GM12878 (cell line): ENCODE measurements around the gene IL1RL1. TPM values are rescaled to one million over a fixed set of nuclear protein-coding genes. Genes with fewer than 3 reads are reported as not detected.

ENCODE experiments used
- ATAC-seq: fragments of 200-7000 bp; cut with Tn5 transposase; 3 replicates; pipeline ENCODE4 v1.9.1; 2020; ENCODE audit warnings: mild to moderate bottlenecking, moderate library complexity
- BruUV-seq: library from RNA; stranded (reverse); fragments of 400-500 nt; replicated peaks from 2 replicates; lab custom pipeline; 2021; lab: Mats Ljungman, UMichigan
- CTCF ChIA-PET: fragments of 300-600 bp; sonication (Branson Sonifier 250); formaldehyde crosslinking; extraction: SDS; loops from one replicate; lab custom pipeline; 2021; ENCODE audit warnings: inconsistent platforms; lab: Yijun Ruan, JAX
- POLR2A ChIA-PET: fragments of 350-600 bp; formaldehyde crosslinking; extraction: SDS; loops from one replicate; lab custom pipeline; 2021; ENCODE audit warnings: inconsistent platforms; lab: Charles Lee
- RAD21 ChIA-PET: fragments of 300-600 bp; sonication (Branson Sonifier 250); formaldehyde crosslinking; loops from one replicate; lab custom pipeline; 2023; ENCODE audit warnings: antibody characterized with exemption; ENCODE audit not compliant: unreplicated experiment; lab: Charles Lee
- SMC1A ChIA-PET: fragments of 300-600 bp; sonication (Branson Sonifier 250); formaldehyde crosslinking; loops from one replicate; lab custom pipeline; 2023; ENCODE audit not compliant: unreplicated experiment, uncharacterized antibody; lab: Charles Lee
- DNase-seq: peaks from one replicate; pipeline ENCODE4 v3.0.0-alpha.2; 2011; ENCODE audit warnings: low read depth, low spot score
- FAIRE-seq: peaks from 3 replicates; lab custom pipeline; 2011; peaks lifted over from hg19 to GRCh38; lab: Jason Lieb, UNC
- H2AFZ ChIP-seq: 2 replicates; pipeline ENCODE4 v1.6.0; 2011; ENCODE audit warnings: low read depth, low read length, control low read depth; ENCODE audit not compliant: control insufficient read depth
- H3K27ac ChIP-seq: 2 replicates; pipeline ENCODE4 v1.5.1; 2011; ENCODE audit warnings: control low read depth; ENCODE audit not compliant: control insufficient read depth, insufficient read depth
- H3K27me3 ChIP-seq, 2 experiments: replicated peaks in 1 of 2; 2 replicates each; pipeline versions ENCODE4 v1.6.0 to v1.6.1; 2011; ENCODE audit warnings: low read length in 1 of 2; ENCODE audit not compliant: control insufficient read depth in 2 of 2, insufficient read depth in 2 of 2
- H3K36me3 ChIP-seq, 2 experiments: 2 replicates each; pipeline ENCODE4 v1.5.1; 2011; ENCODE audit warnings: low read length in 1 of 2; ENCODE audit not compliant: control insufficient read depth in 2 of 2, insufficient read depth in 2 of 2
- H3K4me1 ChIP-seq: 2 replicates; pipeline ENCODE4 v1.6.1; 2011; ENCODE audit warnings: mild to moderate bottlenecking, low read length, moderate library complexity, mixed read lengths; ENCODE audit not compliant: control insufficient read depth, insufficient read depth
- H3K4me2 ChIP-seq: 2 replicates; pipeline ENCODE4 v1.6.0; 2011; ENCODE audit warnings: control low read depth; ENCODE audit not compliant: control insufficient read depth, insufficient read depth
- H3K4me3 ChIP-seq: fragments of 200-600 bp; sonication (generic); 2 replicates; pipeline ENCODE4 v1.5.1; 2016
- H3K79me2 ChIP-seq: 2 replicates; pipeline ENCODE4 v1.6.0; 2011; ENCODE audit warnings: low read length; ENCODE audit not compliant: control insufficient read depth, insufficient read depth
- H3K9ac ChIP-seq: 2 replicates; pipeline ENCODE4 v1.8.0; 2011; ENCODE audit warnings: low read length, control low read depth, mixed read lengths; ENCODE audit not compliant: control insufficient read depth, insufficient read depth
- H3K9me3 ChIP-seq: replicated peaks from 3 replicates; pipeline ENCODE4 v1.5.1; 2011; ENCODE audit warnings: mild to moderate bottlenecking, low read length; ENCODE audit not compliant: control insufficient read depth, insufficient read depth
- H4K20me1 ChIP-seq: 2 replicates; pipeline ENCODE4 v1.6.0; 2011; ENCODE audit not compliant: control insufficient read depth, insufficient read depth
- ASH2L ChIP-seq: fragments of 300-600, 200-600 bp; sonication (generic); IDR thresholded peaks from 2 replicates; pipeline ENCODE4 v1.6.1; 2017; ENCODE audit warnings: low read depth, mild to moderate bottlenecking, borderline replicate concordance
- BACH1 ChIP-seq: fragments of 450-650 bp; IDR thresholded peaks from 2 replicates; pipeline ENCODE4 v1.6.1; 2017; ENCODE audit warnings: mild to moderate bottlenecking, borderline replicate concordance
- BHLHE40 ChIP-seq, 2 experiments: fragments of 450-650 bp in 1 of 2; IDR thresholded peaks; 2 replicates each; pipeline ENCODE4 v1.6.1; 2011 to 2017; ENCODE audit warnings: low read depth in 2 of 2, borderline replicate concordance in 1 of 2, improper control_type of control experiment in 1 of 2, low read length in 1 of 2, mild to moderate bottlenecking in 1 of 2
- BRCA1 ChIP-seq: IDR thresholded peaks from 2 replicates; pipeline ENCODE4 v1.6.1; 2011; ENCODE audit warnings: low read depth, low read length, improper control_type of control experiment
- CBX5 ChIP-seq: sonication (generic); IDR thresholded peaks from 2 replicates; pipeline ENCODE4 v1.6.1; 2016; ENCODE audit warnings: low read depth, moderate library complexity, mild to moderate bottlenecking, inconsistent platforms
- FOXK2 ChIP-seq: fragments of 450-650 bp; IDR thresholded peaks from 2 replicates; pipeline ENCODE4 v1.6.1; 2017; ENCODE audit warnings: mild to moderate bottlenecking, moderate library complexity
- GABPA ChIP-seq: IDR thresholded peaks from 2 replicates; pipeline ENCODE4 v1.6.1; 2014; ENCODE audit warnings: antibody characterized with exemption, low read depth, mild to moderate bottlenecking, inconsistent platforms
- JUND ChIP-seq: IDR thresholded peaks from 2 replicates; pipeline ENCODE4 v1.6.1; 2012; ENCODE audit warnings: low read depth, mild to moderate bottlenecking, low read length, improper control_type of control experiment, moderate library complexity
- MEF2A ChIP-seq: IDR thresholded peaks from 2 replicates; pipeline ENCODE4 v1.6.1; 2011; ENCODE audit warnings: low read depth, mild to moderate bottlenecking, low read length, moderate library complexity; ENCODE audit not compliant: insufficient read depth
- NFIC ChIP-seq: IDR thresholded peaks from 2 replicates; pipeline ENCODE4 v1.6.1; 2012; ENCODE audit warnings: low read depth, mild to moderate bottlenecking, inconsistent platforms, low read length, moderate library complexity
- RAD21 ChIP-seq: IDR thresholded peaks from 2 replicates; pipeline ENCODE4 v1.6.1; 2011; ENCODE audit warnings: mild to moderate bottlenecking, low read depth, low read length, moderate library complexity; ENCODE audit not compliant: insufficient read depth
- RUNX3 ChIP-seq: IDR thresholded peaks from 2 replicates; pipeline ENCODE4 v1.6.1; 2012; ENCODE audit warnings: low read length, inconsistent platforms
- WRNIP1 ChIP-seq: IDR thresholded peaks from 2 replicates; pipeline ENCODE4 v1.6.1; 2011; ENCODE audit warnings: low read depth, low read length, improper control_type of control experiment, borderline replicate concordance
- YY1 ChIP-seq: IDR thresholded peaks from 2 replicates; pipeline ENCODE4 v1.6.1; 2011; ENCODE audit warnings: low read depth, mild to moderate bottlenecking, low read length
- ZZZ3 ChIP-seq: IDR thresholded peaks from 2 replicates; pipeline ENCODE4 v1.6.1; 2011; ENCODE audit warnings: low read depth; ENCODE audit not compliant: control insufficient read depth, insufficient read length
- WGBS: methylation state at CpG from one replicate; pipeline ENCODE4 v1.1.6; 2016; ENCODE audit warnings: low lambda C conversion rate; ENCODE audit not compliant: insufficient replicate concordance, insufficient coverage; ENCODE audit errors: missing lambda C conversion rate; 5-methylcytosine and 5-hydroxymethylcytosine counted together
- in situ Hi-C: fragments of 300-500 bp; cut with MboI; formaldehyde crosslinking; loops from 9 replicates; pipeline ENCODE4 v1.14.3; 2018; ENCODE audit warnings: mixed read lengths
- intact Hi-C: fragments of 100-400 bp; cut with micrococcal nuclease; formaldehyde crosslinking; loops from one replicate; pipeline ENCODE4 v1.14.2; 2022; ENCODE audit not compliant: unreplicated experiment
- polyA plus RNA-seq, 11 experiments: library from polyadenylated mRNA; depleted of rRNA in 4 of 11; unstranded in 6 of 11; stranded (reverse) in 5 of 11; fragments of >200 nt; fragmentation: Nextera tagmentation in 4 of 11; fragmentation: Illumina TruSeq in 1 of 11; extraction: Ambion mirVana in 4 of 11; extraction: Trizol in 1 of 11; gene quantifications; 1 replicate in 1 of 11; 2 replicates in 10 of 11; pipeline versions ENCODE4 v1.2.1 to v1.2.3, GENCODE V29; 2011 to 2016; ENCODE audit warnings: inconsistent platforms in 2 of 11, missing spikeins in 2 of 11, low read depth in 1 of 11
- total RNA-seq, 4 experiments: library from RNA; depleted of rRNA in 3 of 4; stranded (reverse); fragments of >200 nt in 3 of 4; fragmentation: Illumina TruSeq in 1 of 4; extraction: Trizol in 1 of 4; gene quantifications; 2 replicates each; pipeline versions ENCODE4 v1.2.1 to v1.2.3, GENCODE V29; 2013 to 2021
- TF ChIP-seq, protein P1 (sequence below): fragments of 450-650 bp; formaldehyde crosslinking; IDR thresholded peaks from 2 replicates; pipeline ENCODE4 v1.5.0; 2022; ENCODE audit warnings: mild to moderate bottlenecking, missing genetic modification characterization
- TF ChIP-seq, protein P2 (sequence below): IDR thresholded peaks from 2 replicates; pipeline ENCODE4 v1.6.1; 2012; ENCODE audit warnings: low read length, inconsistent platforms
- TF ChIP-seq, protein P3 (sequence below): IDR thresholded peaks from 2 replicates; pipeline ENCODE4 v1.6.1; 2011; ENCODE audit warnings: borderline replicate concordance, low read depth, mild to moderate bottlenecking, moderate library complexity, low read length; ENCODE audit not compliant: insufficient read depth, poor library complexity, severe bottlenecking

Gene IL1RL1
- total and polyA plus RNA-seq, 10 of the 15 experiments (the other 5 are each of a cell fraction or from before 2014, with no cell fraction given), result 0.08 to 0.18 TPM; not detected in 8

DNA sequence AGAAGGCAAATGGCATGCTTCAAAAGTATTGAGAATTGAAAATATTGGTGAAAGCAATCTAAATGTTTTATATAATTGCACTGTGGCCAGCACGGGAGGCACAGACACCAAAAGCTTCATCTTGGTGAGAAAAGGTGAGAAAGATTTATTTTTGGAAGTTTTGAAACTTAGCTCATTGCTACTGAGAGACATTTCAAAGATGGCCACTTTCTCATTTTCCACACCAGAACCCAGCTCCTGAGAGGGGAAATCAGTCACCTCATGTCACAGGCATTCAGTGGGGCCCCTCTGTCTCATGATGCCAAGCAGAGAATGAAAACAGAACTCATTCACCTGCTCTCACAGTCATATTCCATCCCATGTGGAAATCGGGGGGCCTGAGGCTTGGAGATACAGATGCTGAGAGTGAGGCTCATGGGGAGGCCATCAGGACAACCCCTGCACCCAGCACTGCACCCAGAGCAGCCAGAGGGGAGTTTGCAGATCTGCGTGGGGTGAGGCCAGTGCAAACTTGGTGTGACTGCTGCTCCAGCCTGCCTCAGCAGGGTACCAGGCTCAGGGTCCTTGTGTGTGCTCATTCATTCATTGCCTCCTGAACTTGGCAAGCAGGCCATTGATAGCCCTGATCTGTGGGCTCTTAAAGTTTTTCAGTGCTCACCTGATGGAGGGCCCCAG lies 75.6 kb downstream of the IL1RL1 start:
- FAIRE-seq (no peak), DNase-seq (peak; percentile 30)
- TF ChIP-seq GABPA (no peak), NFIC (no peak), YY1 (peak; percentile 86), JUND (no peak), ASH2L (no peak), MEF2A (peak; percentile 87), RUNX3 (peak; percentile 59), WRNIP1 (no peak), RAD21 (peak; percentile 20; the same call in 1 of the 2 replicates), BRCA1 (no peak), ZZZ3 (no peak), BACH1 (no peak), BHLHE40 (IDR thresholded peaks at IDR 0.05; ENCODE audit: borderline replicate concordance in 1 of 2, low read depth in 2 of 2, low read length in 1 of 2) (no peak), CBX5 (no peak; the same call in 1 of the 2 replicates), FOXK2 (no peak)
- TF ChIP-seq, protein P1, sequence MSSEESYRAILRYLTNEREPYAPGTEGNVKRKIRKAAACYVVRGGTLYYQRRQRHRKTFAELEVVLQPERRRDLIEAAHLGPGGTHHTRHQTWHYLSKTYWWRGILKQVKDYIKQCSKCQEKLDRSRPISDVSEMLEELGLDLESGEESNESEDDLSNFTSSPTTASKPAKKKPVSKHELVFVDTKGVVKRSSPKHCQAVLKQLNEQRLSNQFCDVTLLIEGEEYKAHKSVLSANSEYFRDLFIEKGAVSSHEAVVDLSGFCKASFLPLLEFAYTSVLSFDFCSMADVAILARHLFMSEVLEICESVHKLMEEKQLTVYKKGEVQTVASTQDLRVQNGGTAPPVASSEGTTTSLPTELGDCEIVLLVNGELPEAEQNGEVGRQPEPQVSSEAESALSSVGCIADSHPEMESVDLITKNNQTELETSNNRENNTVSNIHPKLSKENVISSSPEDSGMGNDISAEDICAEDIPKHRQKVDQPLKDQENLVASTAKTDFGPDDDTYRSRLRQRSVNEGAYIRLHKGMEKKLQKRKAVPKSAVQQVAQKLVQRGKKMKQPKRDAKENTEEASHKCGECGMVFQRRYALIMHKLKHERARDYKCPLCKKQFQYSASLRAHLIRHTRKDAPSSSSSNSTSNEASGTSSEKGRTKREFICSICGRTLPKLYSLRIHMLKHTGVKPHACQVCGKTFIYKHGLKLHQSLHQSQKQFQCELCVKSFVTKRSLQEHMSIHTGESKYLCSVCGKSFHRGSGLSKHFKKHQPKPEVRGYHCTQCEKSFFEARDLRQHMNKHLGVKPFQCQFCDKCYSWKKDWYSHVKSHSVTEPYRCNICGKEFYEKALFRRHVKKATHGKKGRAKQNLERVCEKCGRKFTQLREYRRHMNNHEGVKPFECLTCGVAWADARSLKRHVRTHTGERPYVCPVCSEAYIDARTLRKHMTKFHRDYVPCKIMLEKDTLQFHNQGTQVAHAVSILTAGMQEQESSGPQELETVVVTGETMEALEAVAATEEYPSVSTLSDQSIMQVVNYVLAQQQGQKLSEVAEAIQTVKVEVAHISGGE (CRISPR knock-in tag), result no peak
- TF ChIP-seq, protein P2, sequence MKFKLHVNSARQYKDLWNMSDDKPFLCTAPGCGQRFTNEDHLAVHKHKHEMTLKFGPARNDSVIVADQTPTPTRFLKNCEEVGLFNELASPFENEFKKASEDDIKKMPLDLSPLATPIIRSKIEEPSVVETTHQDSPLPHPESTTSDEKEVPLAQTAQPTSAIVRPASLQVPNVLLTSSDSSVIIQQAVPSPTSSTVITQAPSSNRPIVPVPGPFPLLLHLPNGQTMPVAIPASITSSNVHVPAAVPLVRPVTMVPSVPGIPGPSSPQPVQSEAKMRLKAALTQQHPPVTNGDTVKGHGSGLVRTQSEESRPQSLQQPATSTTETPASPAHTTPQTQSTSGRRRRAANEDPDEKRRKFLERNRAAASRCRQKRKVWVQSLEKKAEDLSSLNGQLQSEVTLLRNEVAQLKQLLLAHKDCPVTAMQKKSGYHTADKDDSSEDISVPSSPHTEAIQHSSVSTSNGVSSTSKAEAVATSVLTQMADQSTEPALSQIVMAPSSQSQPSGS, result peak; percentile 68; the same call in 1 of the 2 replicates
- TF ChIP-seq, protein P3, sequence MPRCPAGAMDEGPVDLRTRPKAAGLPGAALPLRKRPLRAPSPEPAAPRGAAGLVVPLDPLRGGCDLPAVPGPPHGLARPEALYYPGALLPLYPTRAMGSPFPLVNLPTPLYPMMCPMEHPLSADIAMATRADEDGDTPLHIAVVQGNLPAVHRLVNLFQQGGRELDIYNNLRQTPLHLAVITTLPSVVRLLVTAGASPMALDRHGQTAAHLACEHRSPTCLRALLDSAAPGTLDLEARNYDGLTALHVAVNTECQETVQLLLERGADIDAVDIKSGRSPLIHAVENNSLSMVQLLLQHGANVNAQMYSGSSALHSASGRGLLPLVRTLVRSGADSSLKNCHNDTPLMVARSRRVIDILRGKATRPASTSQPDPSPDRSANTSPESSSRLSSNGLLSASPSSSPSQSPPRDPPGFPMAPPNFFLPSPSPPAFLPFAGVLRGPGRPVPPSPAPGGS, result peak; percentile 81

More for the DNA sequence above, 75.6 kb downstream of the IL1RL1 start:
- ATAC-seq, result peak; percentile 65
- Histone ChIP-seq H3K9me3 (peaks cover 16% of the 10 kb centered on the region), H3K4me2 (no peak overlapping the region), H3K4me1 (peaks cover 29% of the 10 kb centered on the region), H3K4me3 (no peak overlapping the region), H2AFZ (no peak overlapping the region), H3K27ac (peak overlapping the region; percentile 56), H3K9ac (no peak overlapping the region), H4K20me1 (no peaks in the 10 kb centered on the region), H3K79me2 (no peaks in the 10 kb centered on the region), H3K27me3 (no peaks in the 10 kb centered on the region), H3K36me3 (peaks cover 2 to 10% of the 10 kb centered on the region in 2 experiments; a peak in 3 of 4 replicates)
- 19% methylated on average over 3 of the region's 3 CpGs for WGBS
- intact Hi-C loops, result no loop called here
- no TSS peak for BruUV-seq
- ChIA-PET CTCF (interaction anchor here (0.8 kb wide), 1 partner anchor 27 kb away, joined by 3 read pairs; no protein-coding TSS in a partner anchor), POLR2A (no interaction called here), RAD21 (interaction anchor here (1.7 to 2.6 kb wide), 2 partner anchors 29 to 49 kb away, joined by 3 to 8 read pairs; no protein-coding TSS in a partner anchor), SMC1A (interaction anchor here (0.8 to 1.9 kb wide), 6 partner anchors 11 to 49 kb away, joined by 3 to 6 read pairs (median 4); no protein-coding TSS in a partner anchor)
- in situ Hi-C loops, result no loop called here
